ENCODE measurements around the gene ADARB2.

- TF ChIP-seq CTCF (IDR thresholded peaks at IDR 0.05) (no peak), ZFX (IDR thresholded peaks at IDR 0.05; ENCODE audit: borderline replicate concordance) (no peak)
Observed at GRCh38 chr10:1377740-1378397, 359.5 kb downstream of the ADARB2 start.
